22Rv1 (cell line): Measurements from ENCODE around the gene PCK2.
A peak's percentile ranks its signal among the peaks of the same experiment; 100 is the strongest.

Experiments
- H3K27ac ChIP-seq: fragments of 450-650 bp; 2 replicates; pipeline ENCODE4 v1.5.1; 2017
- CTCF ChIP-seq: fragments of 450-650 bp; IDR thresholded peaks from 2 replicates; pipeline ENCODE4 v1.5.1; 2017; ENCODE audit warnings: mild to moderate bottlenecking
- ZFX ChIP-seq: fragments of 450-650 bp; IDR thresholded peaks from 2 replicates; pipeline ENCODE4 v1.6.1; 2017; ENCODE audit warnings: antibody characterized with exemption, borderline replicate concordance

PCK2 gene

GRCh38 chr14:24126939-24127338 is 32.8 kb downstream of the PCK2 start:
- TF ChIP-seq CTCF (no peak), ZFX (no peak)

GRCh38 chr14:24127673-24128072 is 33.6 kb downstream of the PCK2 start:
- no peak overlapping the region for H3K27ac ChIP-seq
- no peak for TF ChIP-seq ZFX
- TF ChIP-seq CTCF = no peak

More at GRCh38 chr14:24126939-24127338, 32.8 kb downstream of the PCK2 start:
- no peak overlapping the region for H3K27ac ChIP-seq

GRCh38 chr14:24129410-24129998 is 35.4 kb downstream of the PCK2 start:
- H3K27ac ChIP-seq = no peak overlapping the region
- TF ChIP-seq ZFX (no peak), CTCF (no peak)

GRCh38 chr14:24130380-24130716 is 36.2 kb downstream of the PCK2 start, which contains the start of gene FITM1:
Gene FITM1, plus strand, starts transcription at chr14:24130659. Its CDS starts 905 bp downstream, at chr14:24131564.
- TF ChIP-seq ZFX = no peak
- no peak for TF ChIP-seq CTCF
- no peak within 1 kb of the TSS for H3K27ac ChIP-seq

GRCh38 chr14:24130717-24131548 is 36.8 kb downstream of the PCK2 start:
- no peak for TF ChIP-seq CTCF
- TF ChIP-seq ZFX = no peak
- no peak overlapping the region for H3K27ac ChIP-seq

GRCh38 chr14:24131549-24131966 is 37.4 kb downstream of the PCK2 start:
- TF ChIP-seq CTCF (no peak), ZFX (no peak)
- H3K27ac ChIP-seq = no peak overlapping the region

- no peak for TF ChIP-seq CTCF
- no peak for TF ChIP-seq ZFX
- peak overlapping the region; percentile 25 for H3K27ac ChIP-seq
Observed at GRCh38 chr14:24132061-24132685, 38.1 kb downstream of the PCK2 start.
